GM23338 (cell line): ENCODE measurements around the gene ST6GALNAC3. TPM values are rescaled to one million over a fixed set of nuclear protein-coding genes. Genes with fewer than 3 reads are reported as not detected.

ENCODE experiments used
- CREB1 ChIP-seq: fragments of 250-450 bp; sonication (Bioruptor Pico); IDR thresholded peaks from 2 replicates; pipeline ENCODE4 v1.5.0; 2020; ENCODE audit warnings: low read depth, mild to moderate bottlenecking, moderate library complexity
- ETS1 ChIP-seq: IDR thresholded peaks from 2 replicates; pipeline ENCODE4 v1.6.1; 2016; ENCODE audit warnings: antibody characterized with exemption
- EZH2 ChIP-seq: fragments of 200-600 bp; sonication (generic); IDR thresholded peaks from one replicate; pipeline ENCODE4 v1.8.0; 2017; ENCODE audit warnings: antibody characterized with exemption, mild to moderate bottlenecking, low read depth; ENCODE audit not compliant: unreplicated experiment
- NANOG ChIP-seq: IDR thresholded peaks from 2 replicates; pipeline ENCODE4 v1.6.1; 2016; ENCODE audit warnings: antibody characterized with exemption, borderline replicate concordance
- POLR2AphosphoS5 ChIP-seq: IDR thresholded peaks from 2 replicates; pipeline ENCODE4 v1.6.1; 2016; ENCODE audit warnings: antibody characterized with exemption, low read depth
- STAT1 ChIP-seq: IDR thresholded peaks from one replicate; pipeline ENCODE4 v1.6.1; 2016; ENCODE audit warnings: antibody characterized with exemption; ENCODE audit not compliant: unreplicated experiment
- ZNF462 ChIP-seq: fragments of 250-450 bp; sonication (Bioruptor Pico); IDR thresholded peaks from 2 replicates; pipeline ENCODE4 v1.5.0; 2020; ENCODE audit warnings: mild to moderate bottlenecking, moderate library complexity
- polyA plus RNA-seq: library from polyadenylated mRNA; unstranded; fragments of >200 nt; fragmentation: Nextera tagmentation; extraction: Ambion mirVana; gene quantifications from 2 replicates; pipeline ENCODE4 v1.2.1, GENCODE V29; 2016
- total RNA-seq: library from RNA; depleted of rRNA; stranded (reverse); fragments of >200 nt; shearing (Covaris generic); gene quantifications from 2 replicates; pipeline ENCODE4 v1.2.3, GENCODE V29; 2014

ST6GALNAC3 gene
- total and polyA plus RNA-seq, 2 experiments from 2014 or later = 4.7 to 11.6 TPM

GRCh38 chr1:76254104-76255030 is 179.8 kb downstream of the ST6GALNAC3 start (continued):
- TF ChIP-seq ZNF462 (CRISPR knock-in tag) (no peak), ETS1 (no peak), STAT1 (no peak), POLR2AphosphoS5 (no peak), NANOG (no peak), EZH2 (no peak), CREB1 (CRISPR knock-in tag) (no peak)
